Measurements from ENCODE around the gene TARM1. TPM values are rescaled to one million over a fixed set of nuclear protein-coding genes. Genes with fewer than 3 reads are reported as not detected.
A peak's percentile ranks its signal among the peaks of the same experiment; 100 is the strongest.
"Not testable (repeated sequence)": the region's sequence is repeated elsewhere in the genome, so short reads cannot be mapped to it uniquely, and the experiment has no call there.

Gene TARM1
- total RNA-seq, 1 experiment from 2014 or later: not detected

DNA sequence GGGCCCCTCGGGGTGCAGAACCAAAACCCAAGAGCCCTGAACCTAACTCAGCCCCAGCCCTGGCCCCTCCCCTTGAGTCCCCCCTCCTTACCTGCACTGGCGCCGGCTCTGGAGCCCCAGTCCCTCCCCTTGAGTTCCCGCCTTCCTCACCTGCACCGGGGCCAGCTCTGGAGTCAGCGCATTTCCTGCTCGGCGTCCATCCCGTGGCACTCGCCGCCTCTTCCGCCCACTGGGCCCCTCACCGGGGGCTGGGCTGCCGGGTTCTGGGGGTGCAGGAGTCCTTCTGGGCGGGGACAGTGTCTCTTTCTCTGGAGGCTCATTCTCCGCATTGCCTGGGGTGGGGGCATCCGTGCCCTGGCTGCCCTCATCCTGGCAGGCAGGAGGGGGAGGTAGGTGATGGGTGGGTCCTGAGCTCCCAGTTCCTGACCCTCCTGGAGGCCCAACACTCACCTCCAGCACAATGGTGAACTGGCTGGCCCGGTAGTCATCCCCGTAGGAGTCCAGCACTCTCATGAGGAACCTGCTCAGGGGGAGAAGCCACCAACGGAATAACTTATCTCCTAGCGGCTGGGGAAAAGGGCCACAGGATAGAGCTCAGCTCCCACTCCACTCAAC is 26.8 kb upstream of the TARM1 start:
- no peaks in the 10 kb centered on the region for H3K27me3 ChIP-seq (ENCODE audit: control insufficient read depth, insufficient read depth, low read length)
- no peak overlapping the region for H3K4me3 ChIP-seq (ENCODE audit: insufficient read depth, low read depth, low read length)
- H3K36me3 ChIP-seq (replicated peaks; ENCODE audit: control insufficient read depth, insufficient read depth, low read length): peaks cover 35% of the 10 kb centered on the region
- peak; percentile 64 for DNase-seq

- H3K36me3 ChIP-seq (replicated peaks; ENCODE audit: control insufficient read depth, insufficient read depth, low read length): peaks cover 35% of the 10 kb centered on the region
- H3K27me3 ChIP-seq (ENCODE audit: control insufficient read depth, insufficient read depth, low read length): no peaks in the 10 kb centered on the region
- peak; percentile 31 for DNase-seq
- H3K4me3 ChIP-seq (ENCODE audit: insufficient read depth, low read depth, low read length): no peak overlapping the region
Observed at GRCh38 chr19:54106716-54107115, 25.6 kb upstream of the TARM1 start.

GRCh38 chr19:54105796-54106195 is 24.6 kb upstream of the TARM1 start:
- peak; percentile 24 for DNase-seq
- no peaks in the 10 kb centered on the region for H3K27me3 ChIP-seq (ENCODE audit: control insufficient read depth, insufficient read depth, low read length)
- H3K36me3 ChIP-seq (replicated peaks; ENCODE audit: control insufficient read depth, insufficient read depth, low read length): peaks cover 34% of the 10 kb centered on the region
- H3K4me3 ChIP-seq (ENCODE audit: insufficient read depth, low read depth, low read length): no peak overlapping the region

DNA sequence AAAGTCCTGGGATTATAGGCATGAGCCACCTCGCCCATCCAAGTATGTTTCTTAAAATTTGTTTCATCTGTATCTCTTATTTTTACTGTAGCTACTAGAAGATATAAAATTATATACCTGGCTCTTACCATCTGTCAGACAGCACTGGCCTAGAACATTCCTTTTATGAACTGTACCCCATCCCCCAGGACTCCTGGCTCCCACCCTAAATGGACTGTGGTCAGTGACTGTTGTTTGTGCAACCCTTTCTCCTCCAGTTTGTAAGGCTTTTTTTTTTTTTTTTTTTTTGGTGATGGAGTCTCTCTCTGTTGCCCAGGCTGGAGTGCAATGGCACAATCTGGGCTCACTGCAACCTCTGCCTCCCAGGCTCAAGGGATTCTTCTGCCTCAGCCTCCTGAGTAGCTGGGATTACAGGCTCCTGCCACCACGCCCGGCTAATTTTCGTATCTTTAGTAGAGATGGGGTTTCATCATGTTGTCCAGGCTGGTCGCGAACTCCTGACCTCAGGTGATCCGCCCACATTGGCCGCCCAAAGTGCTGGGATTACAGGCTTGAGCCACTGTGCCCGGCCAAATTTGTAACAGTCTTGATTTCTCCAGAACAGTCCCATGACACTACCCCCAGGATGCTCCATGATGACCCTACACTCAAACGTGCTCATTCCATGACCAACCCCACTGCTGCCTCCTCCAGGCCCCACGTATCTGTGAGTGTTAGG is 24.0 kb upstream of the TARM1 start:
- H3K36me3 ChIP-seq (replicated peaks; ENCODE audit: control insufficient read depth, insufficient read depth, low read length): peaks cover 29% of the 10 kb centered on the region
- H3K27me3 ChIP-seq (ENCODE audit: control insufficient read depth, insufficient read depth, low read length): no peaks in the 10 kb centered on the region

DNA sequence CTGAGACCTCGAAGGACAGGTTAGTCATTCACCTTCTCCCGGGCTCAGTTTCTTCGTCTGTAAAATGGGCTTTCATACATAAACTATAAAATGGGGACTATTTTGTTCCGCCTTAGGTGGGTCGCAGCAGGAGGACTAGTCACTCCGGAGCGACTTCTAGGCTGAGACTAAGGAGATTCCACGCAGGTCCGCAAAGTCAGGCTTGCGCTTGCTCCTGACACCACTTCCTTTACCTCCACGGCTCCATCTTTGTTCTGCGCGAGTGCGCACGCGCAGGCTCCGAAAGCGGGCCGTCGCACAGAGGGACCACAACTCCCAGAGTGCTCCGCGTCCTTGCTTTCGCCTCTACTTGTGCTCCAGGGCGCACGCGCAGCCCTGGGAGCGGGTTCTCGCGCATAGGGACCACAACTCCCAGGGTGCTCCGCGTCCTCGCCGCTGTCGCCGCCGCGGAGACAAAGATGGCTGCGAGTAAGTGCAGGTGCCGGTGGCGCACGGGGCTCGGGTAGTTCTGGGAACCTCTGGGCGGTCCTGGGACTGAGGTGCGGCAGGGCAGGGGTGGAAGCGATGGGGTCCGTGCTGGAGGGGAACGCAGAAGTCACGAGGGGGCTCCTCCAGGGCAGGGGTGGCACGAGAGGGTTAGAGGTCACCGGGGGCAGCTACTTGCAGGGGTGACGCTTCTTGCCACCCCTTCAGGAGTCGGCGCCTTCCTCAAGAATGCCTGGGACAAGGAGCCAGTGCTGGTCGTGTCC is 21.4 kb upstream of the TARM1 start, which contains the start of gene NDUFA3:
Gene NDUFA3, plus strand, starts transcription at position 435 of the 749 bp plus-strand sequence. Its CDS starts 24 bp downstream, at position 459.
- DNase-seq: peak; percentile 100
- Histone ChIP-seq H3K4me3 (ENCODE audit: insufficient read depth, low read depth, low read length) (peak within 1 kb of the TSS; percentile 99), H3K36me3 (replicated peaks; ENCODE audit: control insufficient read depth, insufficient read depth, low read length) (peaks cover 14% of the 10 kb centered on the region), H3K27me3 (ENCODE audit: control insufficient read depth, insufficient read depth, low read length) (no peaks in the 10 kb centered on the region)

More for the DNA sequence above, 24.0 kb upstream of the TARM1 start:
- no peak overlapping the region for H3K4me3 ChIP-seq (ENCODE audit: insufficient read depth, low read depth, low read length)
- DNase-seq: no peak

- H3K27me3 ChIP-seq (ENCODE audit: control insufficient read depth, insufficient read depth, low read length): peaks cover 6% of the 10 kb centered on the region
- DNase-seq: peak; percentile 33
- H3K4me3 ChIP-seq (ENCODE audit: insufficient read depth, low read depth, low read length): no peak within 1 kb of the TSS
- H3K36me3 ChIP-seq (replicated peaks; ENCODE audit: control insufficient read depth, insufficient read depth, low read length): peaks cover 2% of the 10 kb centered on the region; the same call in 1 of the 2 replicates
Observed at GRCh38 chr19:54100561-54100960, 19.4 kb upstream of the TARM1 start, which contains the start of gene OSCAR. Gene OSCAR (minus strand): TSS chr19:54100803. CDS start chr19:54100792, 11 bp downstream.

DNA sequence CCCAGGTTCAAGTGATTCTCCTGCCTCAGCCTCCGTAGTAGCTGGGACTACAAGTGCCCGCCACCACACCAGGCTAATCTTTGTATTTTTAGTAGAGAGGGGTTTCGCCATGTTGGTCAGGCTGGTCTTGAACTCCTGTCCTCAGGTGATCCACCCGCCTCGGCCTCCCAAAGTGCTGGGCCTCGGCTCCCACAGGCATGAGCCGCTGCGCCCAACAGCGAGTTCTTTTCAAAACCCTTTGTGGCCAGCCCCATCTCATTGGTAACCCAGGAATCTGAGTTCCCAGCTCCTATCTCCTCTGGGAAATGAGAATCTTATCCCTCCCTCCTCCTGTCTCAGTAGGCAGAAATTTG is 18.7 kb upstream of the TARM1 start:
- H3K27me3 ChIP-seq (ENCODE audit: control insufficient read depth, insufficient read depth, low read length): peaks cover 12% of the 10 kb centered on the region
- not testable (repeated sequence) for DNase-seq; H3K4me3 ChIP-seq (ENCODE audit: insufficient read depth, low read depth, low read length); H3K36me3 ChIP-seq (replicated peaks; ENCODE audit: control insufficient read depth, insufficient read depth, low read length)

DNA sequence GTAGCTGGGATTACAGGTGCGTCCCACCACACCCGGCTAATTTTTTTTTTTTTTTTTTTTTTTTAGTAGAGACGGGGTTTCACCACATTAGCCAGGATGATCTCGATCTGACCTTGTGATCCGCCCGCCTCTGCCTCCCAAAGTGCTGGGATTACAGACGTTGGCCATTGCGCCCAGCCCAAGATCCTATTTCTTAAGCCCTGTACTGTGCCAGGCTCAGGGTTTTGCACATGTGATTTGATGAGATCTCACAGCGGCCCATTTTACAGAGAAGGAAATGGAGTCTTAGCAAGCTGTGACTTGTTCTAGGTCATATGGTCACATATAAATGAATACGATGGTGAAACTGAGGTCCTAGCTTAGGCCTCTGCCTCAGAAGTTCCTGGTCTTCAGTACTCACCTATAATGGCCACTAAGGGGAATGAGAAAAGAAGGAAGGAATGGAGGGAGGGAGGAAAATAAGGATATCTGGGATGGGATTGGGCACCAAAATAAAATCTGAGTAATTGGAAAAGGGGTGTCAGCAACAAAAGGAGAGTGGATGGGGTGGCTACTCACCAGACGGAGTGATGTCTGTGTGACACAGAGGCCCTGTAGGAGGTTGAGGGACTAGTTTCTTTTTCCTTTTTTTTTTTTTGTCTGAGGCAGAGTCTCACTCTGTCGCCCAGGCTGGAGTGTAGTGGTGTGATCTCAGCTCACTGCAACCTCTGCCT is 18.2 kb upstream of the TARM1 start:
- no peak for DNase-seq
- H3K27me3 ChIP-seq (ENCODE audit: control insufficient read depth, insufficient read depth, low read length): peaks cover 17% of the 10 kb centered on the region
- H3K4me3 ChIP-seq (ENCODE audit: insufficient read depth, low read depth, low read length): no peak overlapping the region
- H3K36me3 ChIP-seq (replicated peaks; ENCODE audit: control insufficient read depth, insufficient read depth, low read length): no peaks in the 10 kb centered on the region

DNA sequence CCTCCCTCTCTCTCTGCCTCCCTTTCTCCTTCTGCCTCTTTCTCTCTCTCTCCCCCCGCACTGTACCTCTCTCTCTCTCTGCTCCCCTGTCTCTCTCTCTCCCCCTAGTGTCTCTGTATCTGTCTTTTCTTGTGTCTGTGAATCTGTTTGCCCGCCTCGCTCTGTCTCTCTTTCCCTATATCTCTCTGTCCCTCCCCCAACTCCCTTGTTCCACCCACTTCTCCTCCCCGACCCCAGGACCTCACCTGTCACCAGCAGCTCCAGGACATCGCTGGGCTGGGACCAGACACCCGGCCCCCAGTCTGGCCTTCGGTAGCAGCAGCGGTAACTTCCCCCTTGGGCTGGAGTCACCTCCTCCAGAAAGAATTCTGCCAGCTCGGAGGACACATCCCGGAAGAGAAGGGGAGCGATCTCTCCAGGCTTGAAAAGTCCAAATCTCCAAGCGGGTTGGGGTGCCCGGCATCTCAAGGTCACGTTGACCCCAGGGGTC is 15.5 kb upstream of the TARM1 start:
- H3K4me3 ChIP-seq (ENCODE audit: insufficient read depth, low read depth, low read length): peak overlapping the region; percentile 38
- DNase-seq: peak; percentile 74
- no peaks in the 10 kb centered on the region for H3K36me3 ChIP-seq (replicated peaks; ENCODE audit: control insufficient read depth, insufficient read depth, low read length)

DNA sequence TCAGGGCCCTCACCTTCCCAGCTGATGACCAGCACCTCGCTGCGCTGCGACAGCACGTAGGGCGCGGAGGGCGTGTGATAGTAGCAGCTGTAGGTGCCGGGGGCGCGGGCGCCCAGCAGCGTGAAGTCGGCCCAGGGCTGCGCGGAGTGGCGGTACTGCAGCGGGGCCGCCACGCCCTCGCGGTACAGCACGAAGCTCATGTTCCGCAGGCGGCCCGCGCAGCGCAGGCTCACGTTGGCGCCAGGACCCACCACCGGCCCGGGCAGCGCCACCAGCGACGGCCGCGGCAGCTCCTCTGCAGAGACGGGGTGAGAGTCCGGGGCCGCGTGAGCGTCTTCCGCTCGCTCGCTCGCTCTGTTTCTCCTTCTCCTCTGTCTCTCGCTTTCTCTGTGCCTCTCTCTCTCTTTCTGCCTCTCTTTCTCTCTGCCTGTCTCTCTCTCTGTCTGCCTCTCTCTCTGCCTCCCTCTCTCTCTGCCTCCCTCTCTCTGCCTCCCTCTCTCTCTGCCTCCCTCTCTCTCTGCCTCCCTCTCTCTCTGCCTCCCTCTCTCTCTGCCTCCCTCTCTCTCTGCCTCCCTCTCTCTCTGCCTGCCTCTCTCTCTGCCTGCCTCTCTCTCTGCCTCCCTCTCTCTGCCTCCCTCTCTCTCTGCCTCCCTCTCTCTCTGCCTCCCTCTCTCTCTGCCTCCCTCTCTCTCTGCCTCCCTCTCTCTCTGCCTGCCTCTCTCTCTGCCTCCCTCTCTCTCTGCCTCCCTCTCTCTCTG is 14.9 kb upstream of the TARM1 start:
- DNase-seq: peak; percentile 90
- not testable (repeated sequence) for H3K36me3 ChIP-seq (replicated peaks; ENCODE audit: control insufficient read depth, insufficient read depth, low read length)
- peaks cover 17% of the 10 kb centered on the region for H3K27me3 ChIP-seq (ENCODE audit: control insufficient read depth, insufficient read depth, low read length)
- peak overlapping the region; percentile 68 for H3K4me3 ChIP-seq (ENCODE audit: insufficient read depth, low read depth, low read length)

More for the DNA sequence above, 15.5 kb upstream of the TARM1 start:
- peaks cover 17% of the 10 kb centered on the region for H3K27me3 ChIP-seq (ENCODE audit: control insufficient read depth, insufficient read depth, low read length)

DNA sequence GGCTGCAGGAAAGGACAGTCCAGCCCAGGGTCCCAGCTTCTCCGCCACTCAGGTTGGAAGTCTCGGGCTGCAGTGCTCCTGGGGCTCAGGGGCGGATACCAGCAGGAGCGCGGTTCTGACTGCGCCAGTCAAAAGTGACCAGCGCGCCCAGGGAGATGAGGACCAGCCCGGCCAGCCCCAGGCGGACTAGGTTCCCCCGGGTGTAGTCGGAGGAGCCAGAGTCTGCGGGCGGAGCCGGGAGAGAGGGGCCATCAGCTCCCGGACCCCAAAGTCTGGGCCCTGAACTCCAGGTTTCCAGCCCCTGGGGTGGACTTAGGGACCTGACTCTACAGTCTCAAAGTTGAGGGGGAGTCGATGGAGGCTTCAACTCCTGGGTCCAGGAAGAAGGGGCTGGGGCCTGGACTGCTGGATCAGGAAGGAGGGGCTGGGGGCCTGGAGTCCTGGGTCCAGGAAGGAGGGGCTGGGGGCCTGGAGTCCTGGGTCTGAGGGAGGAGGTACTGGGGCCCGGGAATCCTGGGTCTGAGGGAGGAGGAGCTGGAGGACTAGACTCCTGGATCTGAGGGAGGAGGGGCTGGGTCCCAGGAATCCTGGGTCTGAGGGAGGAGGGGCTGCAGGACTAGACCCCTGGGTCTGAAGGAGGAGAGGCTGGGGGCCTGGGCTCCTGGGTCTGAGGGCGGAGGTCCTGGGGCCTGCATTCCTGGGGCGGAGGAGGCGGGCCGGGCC is 14.1 kb upstream of the TARM1 start:
- Histone ChIP-seq H3K36me3 (replicated peaks; ENCODE audit: control insufficient read depth, insufficient read depth, low read length) (no peaks in the 10 kb centered on the region), H3K27me3 (ENCODE audit: control insufficient read depth, insufficient read depth, low read length) (peaks cover 17% of the 10 kb centered on the region), H3K4me3 (ENCODE audit: insufficient read depth, low read depth, low read length) (peak overlapping the region; percentile 68)
- peak; percentile 54 for DNase-seq

GRCh38 chr19:54094426-54095000 is 13.3 kb upstream of the TARM1 start:
- H3K36me3 ChIP-seq (replicated peaks; ENCODE audit: control insufficient read depth, insufficient read depth, low read length): no peaks in the 10 kb centered on the region
- H3K27me3 ChIP-seq (ENCODE audit: control insufficient read depth, insufficient read depth, low read length): peaks cover 17% of the 10 kb centered on the region
- DNase-seq: no peak
- no peak overlapping the region for H3K4me3 ChIP-seq (ENCODE audit: insufficient read depth, low read depth, low read length)

DNA sequence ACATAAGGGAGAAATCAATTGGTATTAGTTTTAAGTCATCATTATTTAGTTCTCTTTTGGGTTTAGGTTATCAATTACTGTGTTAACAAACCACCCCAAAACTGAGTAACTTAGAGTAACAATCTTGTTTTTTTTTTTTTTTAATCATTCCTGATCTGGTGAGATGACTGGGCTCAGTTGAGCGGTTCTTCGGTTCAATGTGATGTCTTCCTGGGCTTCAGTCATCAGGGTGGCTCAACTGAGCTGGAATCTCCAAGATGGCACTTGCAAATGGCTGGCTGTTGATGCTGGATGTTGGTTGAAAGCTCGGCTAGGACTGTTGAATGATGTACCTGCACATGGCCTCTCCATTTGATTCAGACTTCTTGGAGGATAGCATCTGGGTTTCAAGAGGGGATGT is 3.2 kb upstream of the TARM1 start:
- no peaks in the 10 kb centered on the region for H3K36me3 ChIP-seq (replicated peaks; ENCODE audit: control insufficient read depth, insufficient read depth, low read length)
- H3K27me3 ChIP-seq (ENCODE audit: control insufficient read depth, insufficient read depth, low read length): no peaks in the 10 kb centered on the region
- no peak for DNase-seq
- H3K4me3 ChIP-seq (ENCODE audit: insufficient read depth, low read depth, low read length): no peak overlapping the region

All from H7 (cell line).